Astrocyte of the cerebellum (primary cell): ENCODE results near the gene SMC5.
A peak's percentile ranks its signal among the peaks of the same experiment; 100 is the strongest.
"Not testable (repeated sequence)": the region's sequence is repeated elsewhere in the genome, so short reads cannot be mapped to it uniquely, and the experiment has no call there.

ENCODE experiments used
- DNase-seq: peaks from one replicate; pipeline ENCODE4 v3.0.0-alpha.2; 2011; ENCODE audit warnings: low read depth
- H3K4me3 ChIP-seq: 2 replicates; pipeline ENCODE4 v1.5.1; 2011; ENCODE audit warnings: mild to moderate bottlenecking, low read depth, low read length, moderate library complexity
- CTCF ChIP-seq: IDR thresholded peaks from 2 replicates; pipeline ENCODE4 v1.5.1; 2012; ENCODE audit warnings: low read length, low read depth, moderate library complexity, mild to moderate bottlenecking; ENCODE audit errors: missing control alignments
- in situ Hi-C: cut with HindIII; loops from 2 replicates; pipeline ENCODE4 v1.10.0; 2017; ENCODE audit warnings: low sequenced_read_pairs

The SMC5 gene

GRCh38 chr9:70324963-70325362, 66.2 kb downstream of the SMC5 start:
- no peak overlapping the region for H3K4me3 ChIP-seq
- DNase-seq, result no peak
- in situ Hi-C loops, result no loop called here
- TF ChIP-seq CTCF, result no peak

- in situ Hi-C loops, H3K4me3 ChIP-seq, DNase-seq: not testable (repeated sequence)
Observed at GRCh38 chr9:70328625-70329024, 69.8 kb downstream of the SMC5 start.

GRCh38 chr9:70340572-70340971, 81.8 kb downstream of the SMC5 start:
- DNase-seq, result peak; percentile 26

GRCh38 chr9:70347046-70347445, 88.3 kb downstream of the SMC5 start:
- no peak for TF ChIP-seq CTCF
- no peak for DNase-seq
- in situ Hi-C loops, result no loop called here
- no peak overlapping the region for H3K4me3 ChIP-seq

More at GRCh38 chr9:70340572-70340971, 81.8 kb downstream of the SMC5 start:
- in situ Hi-C loops, result no loop called here
- H3K4me3 ChIP-seq, result no peak overlapping the region
- no peak for TF ChIP-seq CTCF

GRCh38 chr9:70352356-70352755, 93.6 kb downstream of the SMC5 start:
- no peak overlapping the region for H3K4me3 ChIP-seq
- in situ Hi-C loops, result no loop called here
- TF ChIP-seq CTCF, result no peak
- DNase-seq, result peak; percentile 45

- H3K4me3 ChIP-seq, result no peak overlapping the region
- TF ChIP-seq CTCF, result peak; percentile 69
- peak; percentile 5 for DNase-seq
- in situ Hi-C loops, result no loop called here
Observed at GRCh38 chr9:70352802-70353201, 94.0 kb downstream of the SMC5 start.

GRCh38 chr9:70355801-70356200, 97.0 kb downstream of the SMC5 start:
- no peak for TF ChIP-seq CTCF
- no peak overlapping the region for H3K4me3 ChIP-seq
- in situ Hi-C loops, result no loop called here
- DNase-seq, result no peak
